Smooth muscle cell (in vitro differentiated cells): ENCODE data around the gene THBS3. TPM values are rescaled to one million over a fixed set of nuclear protein-coding genes. Genes with fewer than 3 reads are reported as not detected.

Experiments
- DNase-seq: peaks from one replicate; lab custom pipeline; 2025; ENCODE audit not compliant: unreplicated experiment; lab: John Stamatoyannopoulos, UW
- H2AFZ ChIP-seq: fragments of 200-600 bp; sonication (generic); 2 replicates; pipeline ENCODE4 v1.6.0; 2016; ENCODE audit warnings: antibody characterized with exemption, low read depth, mild to moderate bottlenecking
- H3F3A ChIP-seq: fragments of 200-600 bp; sonication (generic); 2 replicates; pipeline ENCODE4 v1.6.0; 2017; ENCODE audit warnings: antibody characterized with exemption, low read depth
- H3K27ac ChIP-seq: fragments of 200-600 bp; sonication (generic); 2 replicates; pipeline ENCODE4 v1.5.1; 2016; ENCODE audit warnings: low read depth, mild to moderate bottlenecking
- H3K27me3 ChIP-seq: fragments of 200-600 bp; sonication (generic); 2 replicates; pipeline ENCODE4 v1.6.1; 2016; ENCODE audit warnings: low read depth, mild to moderate bottlenecking
- H3K36me3 ChIP-seq: fragments of 200-600 bp; sonication (generic); 2 replicates; pipeline ENCODE4 v1.5.1; 2016; ENCODE audit warnings: low read depth
- H3K4me1 ChIP-seq: fragments of 200-600 bp; sonication (generic); 2 replicates; pipeline ENCODE4 v1.5.1; 2016; ENCODE audit warnings: low read depth
- H3K4me2 ChIP-seq: fragments of 200-600 bp; sonication (generic); 2 replicates; pipeline ENCODE4 v1.6.0; 2016; ENCODE audit warnings: mild to moderate bottlenecking
- H3K4me3 ChIP-seq: fragments of 200-600 bp; sonication (generic); 2 replicates; pipeline ENCODE4 v1.5.1; 2016; ENCODE audit warnings: mild to moderate bottlenecking
- H3K79me2 ChIP-seq: fragments of 200-600 bp; sonication (generic); 2 replicates; pipeline ENCODE4 v1.6.0; 2016; ENCODE audit warnings: low read depth, mild to moderate bottlenecking
- H3K9ac ChIP-seq: fragments of 200-600 bp; sonication (generic); 2 replicates; pipeline ENCODE4 v1.6.0; 2016; ENCODE audit warnings: low read depth
- H3K9me3 ChIP-seq: fragments of 200-600 bp; sonication (generic); replicated peaks from 2 replicates; pipeline ENCODE4 v1.5.1; 2016; ENCODE audit warnings: low read depth
- H4K20me1 ChIP-seq: fragments of 200-600 bp; sonication (generic); 2 replicates; pipeline ENCODE4 v1.6.0; 2016; ENCODE audit warnings: low read depth
- CTCF ChIP-seq: fragments of 200-600 bp; sonication (generic); IDR thresholded peaks from 2 replicates; pipeline ENCODE4 v1.5.1; 2017; ENCODE audit warnings: borderline replicate concordance, mild to moderate bottlenecking, antibody characterized with exemption; ENCODE audit not compliant: insufficient read depth, poor library complexity, severe bottlenecking
- WGBS: methylation state at CpG from one replicate; pipeline ENCODE4 v1.1.7; 2016; ENCODE audit warnings: low lambda C conversion rate; 5-methylcytosine and 5-hydroxymethylcytosine counted together
- polyA plus RNA-seq: library from polyadenylated mRNA; unstranded; fragments of >200 nt; fragmentation: Nextera tagmentation; extraction: Ambion mirVana; gene quantifications from 2 replicates; pipeline ENCODE4 v1.2.1, GENCODE V29; 2016
- total RNA-seq: library from RNA; depleted of rRNA; stranded (reverse); fragments of >200 nt; gene quantifications from 2 replicates; pipeline ENCODE4 v1.2.3, GENCODE V29; 2014

Gene THBS3
- total and polyA plus RNA-seq, 2 experiments from 2014 or later: 20.1 to 28.5 TPM

DNA sequence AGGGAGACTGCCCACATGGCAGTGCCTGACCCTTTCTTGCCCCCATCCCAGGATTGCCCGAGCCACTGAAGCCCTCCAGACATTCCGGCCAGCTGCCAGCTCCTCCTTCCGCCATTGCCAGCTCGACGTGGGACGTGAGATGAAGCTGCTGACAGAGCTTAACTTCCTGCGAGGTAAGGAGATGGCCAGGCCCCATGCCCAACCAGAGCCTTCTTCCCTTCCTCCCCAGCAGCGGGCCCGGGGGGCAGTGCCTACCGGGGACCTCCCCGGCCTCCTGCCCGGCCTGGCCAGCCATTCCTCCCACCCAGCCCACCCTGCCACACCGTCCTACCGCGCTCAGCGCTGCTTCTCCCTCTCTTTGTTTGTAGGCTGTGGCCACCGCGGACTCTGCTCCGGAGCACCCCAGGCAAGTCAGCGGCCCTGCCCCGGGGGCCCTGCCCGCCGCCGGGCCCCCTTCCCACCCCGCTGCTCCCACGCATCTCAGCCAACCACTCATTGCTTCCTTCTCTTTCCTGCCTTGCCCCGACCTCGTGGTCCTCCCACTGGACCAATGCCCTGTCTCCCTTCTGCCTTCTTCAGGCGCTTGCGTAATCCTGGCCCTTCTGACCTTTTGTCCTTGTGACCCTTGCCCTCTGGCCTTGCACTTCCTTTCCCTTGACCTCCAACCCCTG, 29.1 kb downstream of the THBS3 start:
- 93% methylated on average over 18 of the region's 30 CpGs for WGBS

DNA sequence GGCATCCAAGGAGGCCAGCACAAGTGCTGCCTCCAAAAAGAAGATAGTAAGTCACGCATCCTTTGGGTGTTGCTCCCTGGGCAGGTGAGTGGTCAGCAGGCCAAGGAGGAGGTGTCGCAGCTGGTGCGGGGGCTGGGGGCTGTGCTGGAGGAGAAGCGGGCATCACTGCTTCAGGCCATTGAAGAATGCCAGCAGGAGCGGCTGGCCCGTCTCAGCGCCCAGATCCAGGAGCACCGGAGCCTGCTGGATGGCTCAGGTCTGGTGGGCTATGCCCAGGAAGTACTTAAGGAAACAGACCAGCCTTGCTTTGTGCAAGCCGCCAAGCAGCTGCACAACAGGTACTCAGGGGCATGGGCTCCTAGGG, 29.8 kb downstream of the THBS3 start:
- Histone ChIP-seq H3K9me3 (no peaks in the 10 kb centered on the region), H3K4me2 (no peak overlapping the region), H3F3A (no peaks in the 10 kb centered on the region), H2AFZ (no peak overlapping the region), H3K27ac (no peak overlapping the region), H3K4me3 (no peak overlapping the region), H3K79me2 (no peaks in the 10 kb centered on the region), H3K4me1 (no peaks in the 10 kb centered on the region), H3K36me3 (no peaks in the 10 kb centered on the region), H3K9ac (no peak overlapping the region), H3K27me3 (no peaks in the 10 kb centered on the region), H4K20me1 (no peaks in the 10 kb centered on the region)
- DNase-seq: no peak
- WGBS: 98% methylated on average over 9 of the region's 9 CpGs
- no peak for TF ChIP-seq CTCF

More for the DNA sequence above, 29.1 kb downstream of the THBS3 start:
- no peaks in the 10 kb centered on the region for H3K4me1 ChIP-seq
- no peak for TF ChIP-seq CTCF
- no peaks in the 10 kb centered on the region for H3K9me3 ChIP-seq
- H3K4me3 ChIP-seq: no peak overlapping the region
- DNase-seq: no peak
- no peaks in the 10 kb centered on the region for H3K79me2 ChIP-seq
- no peaks in the 10 kb centered on the region for H3K27me3 ChIP-seq
- H2AFZ ChIP-seq: no peak overlapping the region
- H3K36me3 ChIP-seq: no peaks in the 10 kb centered on the region
- H3K27ac ChIP-seq: no peak overlapping the region
- no peak overlapping the region for H3K9ac ChIP-seq
- H3K4me2 ChIP-seq: no peak overlapping the region
- no peaks in the 10 kb centered on the region for H3F3A ChIP-seq
- H4K20me1 ChIP-seq: no peaks in the 10 kb centered on the region

GRCh38 chr1:155177192-155177917, 30.3 kb downstream of the THBS3 start:
- Histone ChIP-seq H3K9ac (no peak overlapping the region), H3F3A (no peaks in the 10 kb centered on the region), H4K20me1 (no peaks in the 10 kb centered on the region), H3K27ac (no peak overlapping the region), H3K27me3 (no peaks in the 10 kb centered on the region), H2AFZ (no peak overlapping the region), H3K9me3 (no peaks in the 10 kb centered on the region), H3K36me3 (no peaks in the 10 kb centered on the region), H3K4me1 (peaks cover under 1% of the 10 kb centered on the region), H3K4me3 (no peak overlapping the region), H3K79me2 (peaks cover 1% of the 10 kb centered on the region), H3K4me2 (no peak overlapping the region)
- no peak for DNase-seq
- TF ChIP-seq CTCF: no peak
- WGBS: 87% methylated on average over 11 of the region's 11 CpGs
